ENCODE data around the gene GNG11. TPM values are rescaled to one million over a fixed set of nuclear protein-coding genes. Genes with fewer than 3 reads are reported as not detected.
"Not testable (repeated sequence)": the region's sequence is repeated elsewhere in the genome, so short reads cannot be mapped to it uniquely, and the experiment has no call there.

Gene GNG11
- total RNA-seq, 1 donor from 2014 or later = 29.6 TPM

- Histone ChIP-seq H3K27me3 (ENCODE audit: low read depth) (no peaks in the 10 kb centered on the region), H3K27ac (replicated peaks) (no peak overlapping the region), H3K9me3 (replicated peaks) (no peaks in the 10 kb centered on the region), H3K36me3 (no peaks in the 10 kb centered on the region), H3K4me3 (no peak overlapping the region), H3K4me1 (peaks cover 4% of the 10 kb centered on the region)
- intact Hi-C loops (cut with micrococcal nuclease) = loop anchor here (2.0 kb wide), 1 partner anchor 184 kb away; no protein-coding TSS in a partner anchor
- TF ChIP-seq CTCF (IDR thresholded peaks at IDR 0.05; ENCODE audit: borderline replicate concordance) = peak; percentile 87
- no peak for DNase-seq
Measured at GRCh38 chr7:93902777-93903423, 18.6 kb upstream of the GNG11 start.

GRCh38 chr7:93906267-93906666, 15.3 kb upstream of the GNG11 start, which contains the start of gene GNGT1:
Gene GNGT1, plus strand, starts transcription at chr7:93906567. Its CDS starts 180 bp downstream, at chr7:93906747.
- peaks cover 19% of the 10 kb centered on the region for H3K4me1 ChIP-seq
- no peak for DNase-seq
- no peaks in the 10 kb centered on the region for H3K27me3 ChIP-seq (ENCODE audit: low read depth)
- intact Hi-C loops (cut with micrococcal nuclease) = no loop called here
- H3K4me3 ChIP-seq = no peak within 1 kb of the TSS
- H3K27ac ChIP-seq (replicated peaks) = no peak within 1 kb of the TSS
- no peaks in the 10 kb centered on the region for H3K36me3 ChIP-seq
- H3K9me3 ChIP-seq (replicated peaks) = no peaks in the 10 kb centered on the region
- no peak for TF ChIP-seq CTCF (IDR thresholded peaks at IDR 0.05; ENCODE audit: borderline replicate concordance)

- no peaks in the 10 kb centered on the region for H3K27me3 ChIP-seq (ENCODE audit: low read depth)
- no peaks in the 10 kb centered on the region for H3K36me3 ChIP-seq
- TF ChIP-seq CTCF (IDR thresholded peaks at IDR 0.05; ENCODE audit: borderline replicate concordance) = no peak
- no peak for DNase-seq
- peak overlapping the region; percentile 57 for H3K27ac ChIP-seq (replicated peaks)
- H3K4me1 ChIP-seq = peaks cover 33% of the 10 kb centered on the region
- no peak overlapping the region for H3K4me3 ChIP-seq
- no peaks in the 10 kb centered on the region for H3K9me3 ChIP-seq (replicated peaks)
- intact Hi-C loops (cut with micrococcal nuclease) = no loop called here
Measured at GRCh38 chr7:93910076-93910994, 11.2 kb upstream of the GNG11 start.

- H3K4me3 ChIP-seq; H3K9me3 ChIP-seq (replicated peaks); H3K27me3 ChIP-seq (ENCODE audit: low read depth); H3K36me3 ChIP-seq; intact Hi-C loops (cut with micrococcal nuclease); DNase-seq: not testable (repeated sequence)
- Histone ChIP-seq H3K27ac (replicated peaks) (peak overlapping the region; percentile 57), H3K4me1 (peaks cover 33% of the 10 kb centered on the region)
Measured at GRCh38 chr7:93911242-93911641, 10.3 kb upstream of the GNG11 start.

GRCh38 chr7:93911661-93912060, 9.9 kb upstream of the GNG11 start:
- H3K4me1 ChIP-seq = peaks cover 33% of the 10 kb centered on the region
- H3K36me3 ChIP-seq; intact Hi-C loops (cut with micrococcal nuclease); DNase-seq; H3K4me3 ChIP-seq; H3K27me3 ChIP-seq (ENCODE audit: low read depth); H3K9me3 ChIP-seq (replicated peaks): not testable (repeated sequence)
- H3K27ac ChIP-seq (replicated peaks) = peak overlapping the region; percentile 57

- intact Hi-C loops (cut with micrococcal nuclease) = no loop called here
- H3K27ac ChIP-seq (replicated peaks) = peak overlapping the region; percentile 71
- H3K4me3 ChIP-seq = no peak overlapping the region
- no peak for TF ChIP-seq CTCF (IDR thresholded peaks at IDR 0.05; ENCODE audit: borderline replicate concordance)
- no peaks in the 10 kb centered on the region for H3K36me3 ChIP-seq
- DNase-seq = no peak
- H3K4me1 ChIP-seq = peaks cover 33% of the 10 kb centered on the region
- H3K9me3 ChIP-seq (replicated peaks) = no peaks in the 10 kb centered on the region
- no peaks in the 10 kb centered on the region for H3K27me3 ChIP-seq (ENCODE audit: low read depth)
Measured at GRCh38 chr7:93913197-93913596, 8.3 kb upstream of the GNG11 start.
